Stimulated activated naive CD8-positive, alpha-beta T cell treated with anti-CD3 and anti-CD28 coated beads, Interleukin-15, Interleukin-2, amounts not matched to agents 100 ng/mL and 50 ng/mL, for 24 hours (primary cell): ENCODE data around the gene UBXN11.
"Not testable (repeated sequence)": the region's sequence is repeated elsewhere in the genome, so short reads cannot be mapped to it uniquely, and the experiment has no call there.

ENCODE experiments used
- H3K27ac Mint-ChIP-seq: one replicate; pipeline ENCODE4 v1.8.0; 2021; ENCODE audit warnings: mild to moderate bottlenecking, mixed read lengths
- H3K27me3 Mint-ChIP-seq: one replicate; pipeline ENCODE4 v1.8.0; 2021; ENCODE audit warnings: mixed read lengths
- H3K36me3 Mint-ChIP-seq: one replicate; pipeline ENCODE4 v1.8.0; 2021; ENCODE audit warnings: low read depth, mixed read lengths
- H3K4me1 Mint-ChIP-seq: one replicate; pipeline ENCODE4 v1.8.0; 2021; ENCODE audit warnings: low read depth, mixed read lengths
- H3K4me3 Mint-ChIP-seq: one replicate; pipeline ENCODE4 v1.8.0; 2021; ENCODE audit warnings: mild to moderate bottlenecking, mixed read lengths
- H3K9me3 Mint-ChIP-seq: one replicate; pipeline ENCODE4 v1.8.0; 2021; ENCODE audit warnings: mixed read lengths

The UBXN11 gene

GRCh38 chr1:26321315-26322041 lies 15.0 kb upstream of the UBXN11 start:
- Mint-ChIP-seq H3K4me3 (peak overlapping the region; percentile 80), H3K36me3 (peaks cover 39% of the 10 kb centered on the region), H3K27me3 (no peaks in the 10 kb centered on the region), H3K27ac (peak overlapping the region; percentile 88), H3K9me3 (no peaks in the 10 kb centered on the region), H3K4me1 (peaks cover 65% of the 10 kb centered on the region)

- H3K27ac Mint-ChIP-seq: peak overlapping the region; percentile 88
- H3K4me3 Mint-ChIP-seq: peak overlapping the region; percentile 80
- no peaks in the 10 kb centered on the region for H3K27me3 Mint-ChIP-seq
- H3K9me3 Mint-ChIP-seq: no peaks in the 10 kb centered on the region
- H3K36me3 Mint-ChIP-seq: peaks cover 39% of the 10 kb centered on the region
- peaks cover 71% of the 10 kb centered on the region for H3K4me1 Mint-ChIP-seq
These were observed 14.5 kb upstream of the UBXN11 start for GRCh38 chr1:26320896-26321295.

GRCh38 chr1:26318338-26319064 lies 12.1 kb upstream of the UBXN11 start:
- no peaks in the 10 kb centered on the region for H3K9me3 Mint-ChIP-seq
- peaks cover 86% of the 10 kb centered on the region for H3K4me1 Mint-ChIP-seq
- H3K36me3 Mint-ChIP-seq: peaks cover 34% of the 10 kb centered on the region
- H3K27me3 Mint-ChIP-seq: no peaks in the 10 kb centered on the region
- peak overlapping the region; percentile 93 for H3K27ac Mint-ChIP-seq
- H3K4me3 Mint-ChIP-seq: peak overlapping the region; percentile 98

GRCh38 chr1:26317612-26318337 lies 11.3 kb upstream of the UBXN11 start, which contains the start of gene CD52:
Gene CD52, plus strand, starts transcription at chr1:26317958. Its CDS starts 60 bp downstream, at chr1:26318018.
- peak within 1 kb of the TSS; percentile 93 for H3K27ac Mint-ChIP-seq
- peaks cover 27% of the 10 kb centered on the region for H3K36me3 Mint-ChIP-seq
- H3K4me1 Mint-ChIP-seq: peaks cover 86% of the 10 kb centered on the region
- H3K4me3 Mint-ChIP-seq: peak within 1 kb of the TSS; percentile 98
- no peaks in the 10 kb centered on the region for H3K9me3 Mint-ChIP-seq
- H3K27me3 Mint-ChIP-seq: no peaks in the 10 kb centered on the region

- H3K27me3 Mint-ChIP-seq: no peaks in the 10 kb centered on the region
- peaks cover 21% of the 10 kb centered on the region for H3K36me3 Mint-ChIP-seq
- peaks cover 80% of the 10 kb centered on the region for H3K4me1 Mint-ChIP-seq
These were observed 10.7 kb upstream of the UBXN11 start for GRCh38 chr1:26317146-26317545.

GRCh38 chr1:26315874-26316850 lies 9.7 kb upstream of the UBXN11 start:
- Mint-ChIP-seq H3K27ac (peak overlapping the region; percentile 84), H3K4me1 (peaks cover 75% of the 10 kb centered on the region), H3K27me3 (no peaks in the 10 kb centered on the region), H3K4me3 (no peak overlapping the region), H3K9me3 (no peaks in the 10 kb centered on the region), H3K36me3 (peaks cover 12% of the 10 kb centered on the region)

More at GRCh38 chr1:26317146-26317545, 10.7 kb upstream of the UBXN11 start:
- no peaks in the 10 kb centered on the region for H3K9me3 Mint-ChIP-seq
- peak overlapping the region; percentile 93 for H3K27ac Mint-ChIP-seq
- H3K4me3 Mint-ChIP-seq: peak overlapping the region; percentile 98

- H3K36me3 Mint-ChIP-seq: peaks cover 5% of the 10 kb centered on the region
- H3K4me1 Mint-ChIP-seq: peaks cover 58% of the 10 kb centered on the region
- no peak overlapping the region for H3K4me3 Mint-ChIP-seq
- H3K27ac Mint-ChIP-seq: no peak overlapping the region
- H3K9me3 Mint-ChIP-seq: no peaks in the 10 kb centered on the region
- H3K27me3 Mint-ChIP-seq: no peaks in the 10 kb centered on the region
These were observed 8.1 kb upstream of the UBXN11 start for GRCh38 chr1:26314501-26314900.

- peak overlapping the region; percentile 76 for H3K27ac Mint-ChIP-seq
- H3K4me3 Mint-ChIP-seq: peak overlapping the region; percentile 12
These were observed 1.8 kb upstream of the UBXN11 start for GRCh38 chr1:26307966-26308899.

GRCh38 chr1:26307363-26307781 lies 936 bp upstream of the UBXN11 start:
- peak overlapping the region; percentile 94 for H3K27ac Mint-ChIP-seq
- no peaks in the 10 kb centered on the region for H3K36me3 Mint-ChIP-seq
- H3K9me3 Mint-ChIP-seq: no peaks in the 10 kb centered on the region
- peak overlapping the region; percentile 96 for H3K4me3 Mint-ChIP-seq
- H3K4me1 Mint-ChIP-seq: peaks cover 47% of the 10 kb centered on the region
- H3K27me3 Mint-ChIP-seq: no peaks in the 10 kb centered on the region

More at GRCh38 chr1:26307966-26308899, 1.8 kb upstream of the UBXN11 start:
- H3K9me3 Mint-ChIP-seq, H3K27me3 Mint-ChIP-seq, H3K36me3 Mint-ChIP-seq: not testable (repeated sequence)
- H3K4me1 Mint-ChIP-seq: peaks cover 50% of the 10 kb centered on the region

GRCh38 chr1:26305667-26306289 lies 658 bp downstream of the UBXN11 start:
- Mint-ChIP-seq H3K4me3 (peak overlapping the region; percentile 96), H3K4me1 (peaks cover 42% of the 10 kb centered on the region), H3K9me3 (no peaks in the 10 kb centered on the region), H3K27ac (peak overlapping the region; percentile 95), H3K27me3 (no peaks in the 10 kb centered on the region), H3K36me3 (no peaks in the 10 kb centered on the region)

GRCh38 chr1:26302733-26303405 lies 3.6 kb downstream of the UBXN11 start:
- Mint-ChIP-seq H3K36me3 (no peaks in the 10 kb centered on the region), H3K4me3 (no peak overlapping the region), H3K27ac (no peak overlapping the region), H3K4me1 (peaks cover 35% of the 10 kb centered on the region), H3K27me3 (no peaks in the 10 kb centered on the region), H3K9me3 (no peaks in the 10 kb centered on the region)

GRCh38 chr1:26300578-26301275 lies 5.7 kb downstream of the UBXN11 start:
- peaks cover 16% of the 10 kb centered on the region for H3K4me1 Mint-ChIP-seq
- peak overlapping the region; percentile 52 for H3K27ac Mint-ChIP-seq
- H3K27me3 Mint-ChIP-seq: no peaks in the 10 kb centered on the region
- no peaks in the 10 kb centered on the region for H3K36me3 Mint-ChIP-seq
- H3K4me3 Mint-ChIP-seq: no peak overlapping the region
- no peaks in the 10 kb centered on the region for H3K9me3 Mint-ChIP-seq
